ENCODE results near the gene VRTN.

VRTN gene

GRCh38 chr14:74362361-74362915, 14.2 kb downstream of the VRTN start:
- Histone ChIP-seq H3K36me3 (no peaks in the 10 kb centered on the region), H3K27ac (no peak overlapping the region), H3K9me3 (ENCODE audit: severe bottlenecking) (no peaks in the 10 kb centered on the region), H3K27me3 (ENCODE audit: insufficient read depth, low read depth, severe bottlenecking) (no peaks in the 10 kb centered on the region), H3K4me3 (ENCODE audit: low read depth, low read length) (no peak overlapping the region)
- peak; percentile 85 for DNase-seq
- peak; percentile 93 for TF ChIP-seq CTCF (IDR thresholded peaks at IDR 0.05; ENCODE audit: low read depth, low read length)

GRCh38 chr14:74364271-74364880, 16.1 kb downstream of the VRTN start:
- Histone ChIP-seq H3K36me3 (no peaks in the 10 kb centered on the region), H3K27me3 (ENCODE audit: insufficient read depth, low read depth, severe bottlenecking) (no peaks in the 10 kb centered on the region), H3K4me3 (ENCODE audit: low read depth, low read length) (no peak overlapping the region), H3K27ac (no peak overlapping the region), H3K9me3 (ENCODE audit: severe bottlenecking) (no peaks in the 10 kb centered on the region)
- TF ChIP-seq CTCF (IDR thresholded peaks at IDR 0.05; ENCODE audit: low read depth, low read length), result no peak
- DNase-seq, result no peak

- H3K27ac ChIP-seq, result no peak overlapping the region
- no peak for DNase-seq
- TF ChIP-seq CTCF (IDR thresholded peaks at IDR 0.05; ENCODE audit: low read depth, low read length), result no peak
- H3K9me3 ChIP-seq (ENCODE audit: severe bottlenecking), result no peaks in the 10 kb centered on the region
- no peaks in the 10 kb centered on the region for H3K27me3 ChIP-seq (ENCODE audit: insufficient read depth, low read depth, severe bottlenecking)
- no peak overlapping the region for H3K4me3 ChIP-seq (ENCODE audit: low read depth, low read length)
- no peaks in the 10 kb centered on the region for H3K36me3 ChIP-seq
Measured at GRCh38 chr14:74368026-74368425, 19.8 kb downstream of the VRTN start.

- Histone ChIP-seq H3K9me3 (ENCODE audit: severe bottlenecking) (no peaks in the 10 kb centered on the region), H3K27ac (no peak overlapping the region), H3K36me3 (no peaks in the 10 kb centered on the region), H3K4me3 (ENCODE audit: low read depth, low read length) (no peak overlapping the region), H3K27me3 (ENCODE audit: insufficient read depth, low read depth, severe bottlenecking) (no peaks in the 10 kb centered on the region)
- DNase-seq, result no peak
- no peak for TF ChIP-seq CTCF (IDR thresholded peaks at IDR 0.05; ENCODE audit: low read depth, low read length)
Measured at GRCh38 chr14:74368441-74368840, 20.2 kb downstream of the VRTN start.

GRCh38 chr14:74377976-74378690, 29.9 kb downstream of the VRTN start:
- H3K36me3 ChIP-seq, result no peaks in the 10 kb centered on the region
- H3K27me3 ChIP-seq (ENCODE audit: insufficient read depth, low read depth, severe bottlenecking), result no peaks in the 10 kb centered on the region
- H3K4me3 ChIP-seq (ENCODE audit: low read depth, low read length), result no peak overlapping the region
- H3K9me3 ChIP-seq (ENCODE audit: severe bottlenecking), result no peaks in the 10 kb centered on the region
- no peak for TF ChIP-seq CTCF (IDR thresholded peaks at IDR 0.05; ENCODE audit: low read depth, low read length)
- no peak overlapping the region for H3K27ac ChIP-seq
- DNase-seq, result no peak

Data from WERI-Rb-1 (cell line).